ENCODE data around the gene NELFA.

DNA sequence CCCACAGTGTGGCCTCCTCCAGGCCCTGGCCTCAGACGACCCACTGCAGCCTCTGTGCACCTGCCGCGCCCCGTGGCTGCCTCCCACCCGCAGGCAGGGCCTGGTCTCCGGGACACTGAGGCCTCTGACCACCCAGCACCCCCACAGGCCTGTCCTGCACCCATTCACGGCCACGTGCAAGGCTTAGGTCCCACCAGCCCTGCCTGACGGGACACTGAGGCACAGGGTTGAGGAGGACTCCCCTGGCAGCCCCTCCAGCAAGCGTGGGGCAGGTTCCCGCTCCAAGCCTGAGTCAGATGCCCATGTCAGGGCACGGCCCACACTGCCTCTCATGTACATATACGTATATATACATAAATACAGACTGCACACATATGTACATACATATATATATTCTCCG, 23.5 kb downstream of the NELFA start:
- TF ChIP-seq, protein P1, sequence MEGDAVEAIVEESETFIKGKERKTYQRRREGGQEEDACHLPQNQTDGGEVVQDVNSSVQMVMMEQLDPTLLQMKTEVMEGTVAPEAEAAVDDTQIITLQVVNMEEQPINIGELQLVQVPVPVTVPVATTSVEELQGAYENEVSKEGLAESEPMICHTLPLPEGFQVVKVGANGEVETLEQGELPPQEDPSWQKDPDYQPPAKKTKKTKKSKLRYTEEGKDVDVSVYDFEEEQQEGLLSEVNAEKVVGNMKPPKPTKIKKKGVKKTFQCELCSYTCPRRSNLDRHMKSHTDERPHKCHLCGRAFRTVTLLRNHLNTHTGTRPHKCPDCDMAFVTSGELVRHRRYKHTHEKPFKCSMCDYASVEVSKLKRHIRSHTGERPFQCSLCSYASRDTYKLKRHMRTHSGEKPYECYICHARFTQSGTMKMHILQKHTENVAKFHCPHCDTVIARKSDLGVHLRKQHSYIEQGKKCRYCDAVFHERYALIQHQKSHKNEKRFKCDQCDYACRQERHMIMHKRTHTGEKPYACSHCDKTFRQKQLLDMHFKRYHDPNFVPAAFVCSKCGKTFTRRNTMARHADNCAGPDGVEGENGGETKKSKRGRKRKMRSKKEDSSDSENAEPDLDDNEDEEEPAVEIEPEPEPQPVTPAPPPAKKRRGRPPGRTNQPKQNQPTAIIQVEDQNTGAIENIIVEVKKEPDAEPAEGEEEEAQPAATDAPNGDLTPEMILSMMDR (IDR thresholded peaks at IDR 0.05 in 2 of 3, conservative IDR thresholded peaks at IDR 0.05 in 1 of 3; ENCODE audit: control insufficient read depth in 2 of 3, extremely low read depth in 1 of 3, insufficient read depth in 1 of 3, low read depth in 3 of 3, low read length in 3 of 3), result no peak
- no peak for TF ChIP-seq CREM (IDR thresholded peaks at IDR 0.05; ENCODE audit: low read depth)
- TF ChIP-seq EZH2 (IDR thresholded peaks at IDR 0.05; ENCODE audit: borderline replicate concordance, control insufficient read depth, low read depth, low read length), result no peak
- no peak for TF ChIP-seq SP1 (IDR thresholded peaks at IDR 0.05; ENCODE audit: low read depth, low read length)
- TF ChIP-seq, protein P2, sequence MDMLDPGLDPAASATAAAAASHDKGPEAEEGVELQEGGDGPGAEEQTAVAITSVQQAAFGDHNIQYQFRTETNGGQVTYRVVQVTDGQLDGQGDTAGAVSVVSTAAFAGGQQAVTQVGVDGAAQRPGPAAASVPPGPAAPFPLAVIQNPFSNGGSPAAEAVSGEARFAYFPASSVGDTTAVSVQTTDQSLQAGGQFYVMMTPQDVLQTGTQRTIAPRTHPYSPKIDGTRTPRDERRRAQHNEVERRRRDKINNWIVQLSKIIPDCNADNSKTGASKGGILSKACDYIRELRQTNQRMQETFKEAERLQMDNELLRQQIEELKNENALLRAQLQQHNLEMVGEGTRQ (IDR thresholded peaks at IDR 0.05; ENCODE audit: borderline replicate concordance, low read depth, low read length), result no peak
- no peak for TF ChIP-seq RCOR1 (conservative IDR thresholded peaks at IDR 0.05; ENCODE audit: low read depth, low read length)

Measured in GM12878 (cell line).